Pons (tissue), 1 donor: ENCODE measurements around the gene FBRSL1.
"Not testable (repeated sequence)": the region's sequence is repeated elsewhere in the genome, so short reads cannot be mapped to it uniquely, and the experiment has no call there.

ENCODE experiments used
- DNase-seq: peaks from one replicate; pipeline ENCODE4 v3.0.0-alpha.2; 2016; ENCODE audit warnings: low spot score

FBRSL1 gene

DNA sequence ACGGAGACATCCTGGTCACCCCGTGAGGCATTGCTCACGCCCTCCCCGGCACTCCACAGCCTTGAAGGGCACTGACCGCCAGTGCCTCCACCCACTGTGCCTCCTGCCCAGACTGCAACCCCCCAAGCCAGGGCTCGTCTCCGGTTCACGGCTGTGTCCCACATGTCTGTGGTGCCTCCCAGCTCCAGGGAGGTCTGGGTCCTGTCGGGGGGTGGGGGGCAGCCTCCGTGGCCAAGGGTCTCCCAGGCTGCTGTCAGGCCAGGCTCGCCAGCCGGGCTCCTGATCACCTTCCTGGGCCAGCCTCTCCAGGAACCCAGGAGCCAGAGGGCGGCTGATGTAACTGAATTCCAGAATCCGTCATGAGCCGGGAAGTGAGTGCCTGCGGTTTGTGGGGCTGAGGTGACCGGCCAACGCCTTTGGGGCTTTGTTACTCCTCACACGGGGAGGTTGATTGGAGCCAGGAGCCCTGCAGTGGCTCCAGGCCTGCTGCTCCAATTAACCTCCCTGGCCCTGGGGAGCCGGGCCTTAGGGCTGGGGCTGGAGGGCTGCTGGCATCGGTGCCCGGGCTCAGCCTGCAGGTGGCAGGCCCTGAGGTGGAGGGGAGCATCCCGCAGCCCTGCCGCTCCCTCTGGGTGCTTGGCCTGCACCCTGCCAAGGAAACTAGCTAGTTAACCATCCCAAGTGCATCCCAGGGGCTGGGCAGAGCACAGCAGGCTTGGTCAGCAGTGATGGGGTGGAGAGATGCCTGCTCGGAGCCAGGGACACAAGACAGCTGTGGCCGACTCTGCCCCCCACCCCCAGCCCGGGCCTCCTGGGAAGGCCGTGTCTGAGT lies 36.4 kb upstream of the FBRSL1 start:
- no peak for DNase-seq

DNA sequence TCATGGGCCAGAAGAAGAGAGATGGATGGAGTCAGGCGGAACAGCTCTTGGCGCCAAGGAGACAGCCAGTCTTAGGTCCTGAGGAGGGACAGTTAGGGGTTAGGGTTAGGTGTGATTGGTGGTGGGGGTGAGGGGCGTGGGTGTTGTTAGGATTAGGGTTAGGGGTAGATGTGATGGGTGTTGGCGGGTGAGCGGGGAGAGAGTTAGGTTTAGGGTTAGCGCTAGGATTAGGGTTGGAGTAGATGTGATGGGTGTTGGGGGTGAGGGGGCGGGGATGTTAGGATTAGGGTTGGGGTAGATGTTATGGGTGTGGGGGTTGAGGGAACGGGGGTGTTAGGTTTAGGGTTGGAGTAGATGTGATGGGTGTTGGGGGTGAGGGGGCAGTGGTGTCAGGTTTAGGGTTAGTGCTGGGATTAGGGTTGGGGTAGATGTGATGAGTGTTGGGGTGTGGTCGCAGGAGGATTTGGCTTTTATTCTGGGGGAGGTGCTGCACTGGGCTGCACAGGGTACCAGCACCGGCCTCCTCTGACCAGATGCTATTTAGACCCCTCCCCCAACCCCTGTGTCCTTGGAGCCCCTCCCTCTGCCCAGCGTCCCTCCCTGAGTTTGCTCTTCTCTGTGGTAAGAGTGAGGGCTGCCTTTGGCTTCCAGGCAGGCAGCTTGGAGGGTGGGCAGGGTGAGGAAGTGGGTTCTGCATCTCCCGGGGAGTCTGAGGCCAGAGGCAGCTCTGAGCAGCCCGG lies 35.6 kb upstream of the FBRSL1 start:
- DNase-seq = no peak

DNA sequence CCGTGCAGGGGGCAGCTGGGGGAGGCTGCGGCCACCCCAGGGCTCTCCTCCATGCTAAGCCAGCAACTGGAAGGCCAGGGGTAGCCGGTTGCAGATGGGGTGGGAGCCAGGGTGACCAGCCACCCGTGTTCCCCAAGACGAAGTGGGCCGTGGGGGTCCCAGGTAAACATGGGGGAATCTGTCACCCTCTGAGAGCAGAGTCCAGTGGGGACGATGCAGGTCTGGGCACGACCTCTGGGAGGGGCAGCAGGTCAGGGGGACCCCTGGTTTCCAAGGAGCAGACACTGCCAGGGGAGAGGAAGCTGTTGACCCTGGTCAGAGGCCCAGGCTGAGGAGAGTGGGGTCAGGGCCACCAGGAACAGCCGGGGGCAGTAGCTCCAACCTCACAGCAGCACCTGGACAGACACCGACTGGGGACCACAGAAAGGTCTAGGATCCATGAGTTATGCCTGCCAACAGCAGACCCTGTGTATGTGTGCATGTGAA lies 35.0 kb upstream of the FBRSL1 start:
- DNase-seq = no peak

DNA sequence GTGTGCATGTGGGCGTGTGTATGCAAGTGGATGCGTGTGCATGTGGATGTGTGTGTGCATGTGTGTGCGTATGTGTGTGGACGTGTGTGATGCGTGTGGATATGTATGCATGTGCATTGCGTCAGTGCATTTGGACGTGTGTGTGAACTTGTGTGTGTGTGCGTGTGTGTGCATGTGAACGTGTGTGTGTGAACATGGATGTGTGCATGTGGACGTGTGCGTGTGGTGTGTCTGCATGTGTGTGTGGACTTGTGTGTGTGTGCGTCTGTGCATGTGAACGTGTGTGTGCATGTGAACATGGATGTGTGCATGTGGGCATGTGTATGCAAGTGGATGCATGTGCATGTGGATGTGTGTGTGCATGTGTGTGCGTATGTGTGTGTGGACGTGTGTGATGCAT lies 34.4 kb upstream of the FBRSL1 start:
- no peak for DNase-seq

DNA sequence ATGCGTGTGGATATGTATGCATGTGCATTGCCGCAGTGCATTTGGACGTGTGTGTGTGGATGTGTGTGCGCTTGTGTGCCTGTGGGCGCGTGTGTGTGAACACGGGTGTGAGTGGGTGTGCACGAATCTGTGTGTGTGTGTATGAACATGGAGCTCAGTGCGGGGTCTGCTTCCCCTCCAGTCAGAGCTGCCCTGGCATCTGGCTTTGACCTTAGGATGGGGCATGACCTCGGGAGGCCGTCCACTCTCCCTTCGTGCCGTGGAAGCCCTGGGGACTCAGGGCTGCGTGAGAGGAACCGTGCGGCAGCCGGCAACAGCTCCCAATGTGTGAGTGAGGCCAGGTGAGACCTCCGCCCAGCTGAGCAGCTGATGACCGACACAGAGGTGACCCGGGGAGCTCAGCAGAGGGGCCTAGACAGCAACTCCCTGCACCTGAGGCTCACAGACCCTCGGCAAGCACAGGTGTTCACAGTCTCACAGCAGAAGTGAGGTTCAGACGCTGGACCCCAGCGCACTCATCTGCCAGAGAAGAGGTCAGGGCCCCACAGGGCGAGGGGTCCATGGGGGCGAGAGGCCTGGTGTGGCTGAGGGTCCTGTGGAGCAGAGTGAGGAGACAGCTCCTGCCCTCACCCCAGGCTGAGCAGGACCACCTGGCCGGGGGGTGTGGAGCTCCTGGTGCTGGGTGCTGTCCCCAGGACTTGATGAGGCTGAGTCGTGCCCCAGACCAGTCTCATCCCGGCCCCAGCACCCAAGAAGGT lies 33.6 kb upstream of the FBRSL1 start:
- no peak for DNase-seq

DNA sequence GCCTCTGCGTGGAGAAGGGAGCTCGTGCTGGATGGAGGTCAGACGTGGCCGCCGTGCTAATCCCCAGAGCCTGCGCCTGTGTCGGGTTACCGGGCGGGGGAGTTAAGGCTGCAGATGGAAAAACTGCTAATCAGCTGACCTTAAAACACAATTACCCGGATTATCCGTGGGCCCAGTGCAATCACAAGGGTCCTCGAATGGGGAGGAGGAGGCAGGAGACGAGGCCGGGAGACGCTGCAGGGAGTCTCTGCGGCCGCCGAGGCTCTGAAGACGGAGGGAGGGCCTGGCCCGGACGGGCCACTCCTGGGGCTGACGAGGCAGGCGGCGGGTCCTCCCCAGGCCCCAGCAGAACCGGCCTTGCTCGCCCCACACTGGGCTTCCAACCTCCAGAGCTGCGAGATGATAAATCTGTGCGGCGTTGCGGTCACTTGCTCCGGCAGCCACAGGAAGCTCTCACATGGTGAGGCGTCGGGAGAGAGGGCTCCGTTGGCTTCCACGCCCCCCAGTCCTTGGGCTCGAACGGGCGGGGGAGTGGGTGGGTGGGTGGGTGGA lies 32.9 kb upstream of the FBRSL1 start:
- DNase-seq = no peak

DNA sequence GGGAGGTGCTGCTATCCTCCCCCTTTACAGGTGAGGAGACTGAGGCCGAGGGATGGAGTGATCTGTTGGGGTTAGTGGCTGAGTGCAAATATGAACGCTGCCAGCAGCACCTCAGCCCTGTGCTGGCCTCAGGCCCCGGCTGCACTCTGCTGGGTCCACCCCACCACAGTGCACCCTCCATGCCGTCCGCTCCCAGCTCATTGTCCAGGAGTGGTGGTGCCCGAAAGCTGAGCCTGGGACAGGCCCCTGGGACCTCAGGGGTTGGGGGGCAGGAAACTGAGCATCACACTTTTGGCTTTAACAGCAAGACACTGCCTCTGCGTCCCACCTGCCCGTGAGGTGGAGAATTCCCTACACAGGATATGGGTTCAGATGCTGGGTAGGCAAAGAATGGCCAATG lies 31.5 kb upstream of the FBRSL1 start:
- DNase-seq = no peak

DNA sequence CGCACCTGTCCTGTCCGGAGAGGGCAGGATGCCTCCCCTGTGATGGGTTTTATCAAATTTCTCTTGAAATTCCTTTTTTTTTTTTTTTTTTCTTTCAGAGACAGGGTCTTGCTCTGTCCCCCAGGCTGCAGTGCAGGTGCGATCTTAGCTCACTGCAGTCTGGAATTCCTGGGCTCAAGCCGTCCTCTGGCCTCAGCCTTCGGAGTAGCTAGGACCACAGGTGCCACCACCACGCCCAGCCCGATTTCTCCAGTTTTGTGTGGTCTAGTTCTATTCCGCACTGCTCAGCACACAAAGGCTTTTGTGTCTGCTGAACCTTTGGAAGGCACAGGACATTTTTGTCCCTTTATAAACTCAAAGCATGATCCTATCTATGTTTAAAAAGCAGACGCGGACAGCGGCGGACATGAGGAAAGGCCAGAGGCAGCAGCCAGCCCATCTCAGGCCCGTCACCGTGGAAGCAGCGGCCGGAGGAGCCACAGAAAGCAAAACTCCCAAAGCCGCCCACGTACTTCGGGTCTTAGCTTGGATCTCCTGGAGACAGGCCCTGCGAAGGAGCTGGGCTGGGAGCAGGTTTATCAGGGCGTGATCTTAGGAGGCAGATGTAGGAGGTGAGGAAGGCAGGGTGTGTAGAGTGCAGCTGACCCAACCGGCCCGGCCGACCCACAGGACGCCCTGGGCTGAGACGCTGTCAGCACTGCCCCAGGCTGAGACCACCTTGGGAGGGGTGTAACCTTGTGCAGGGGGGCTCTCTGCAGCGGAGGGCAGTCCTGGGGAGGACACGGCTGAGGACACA lies 30.9 kb upstream of the FBRSL1 start:
- no peak for DNase-seq

DNA sequence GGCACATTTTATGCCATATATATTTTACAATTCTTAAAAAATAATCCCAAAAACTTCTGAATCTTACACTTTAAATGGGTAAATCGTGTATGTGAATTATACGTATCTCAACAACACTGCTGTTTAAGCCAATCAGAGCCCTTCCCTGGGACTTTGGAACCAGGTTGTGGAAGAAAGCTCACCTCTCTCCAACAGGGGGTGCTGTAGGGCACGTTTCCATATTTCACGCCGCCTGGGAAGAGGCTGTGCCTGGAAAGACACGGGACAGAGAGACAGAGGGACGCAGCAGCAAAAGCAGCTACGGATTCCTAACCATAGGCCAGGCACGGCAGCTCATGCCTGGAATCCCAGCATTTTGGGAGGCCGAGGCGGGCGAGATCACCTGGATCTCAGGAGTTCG lies 29.4 kb upstream of the FBRSL1 start:
- no peak for DNase-seq

DNA sequence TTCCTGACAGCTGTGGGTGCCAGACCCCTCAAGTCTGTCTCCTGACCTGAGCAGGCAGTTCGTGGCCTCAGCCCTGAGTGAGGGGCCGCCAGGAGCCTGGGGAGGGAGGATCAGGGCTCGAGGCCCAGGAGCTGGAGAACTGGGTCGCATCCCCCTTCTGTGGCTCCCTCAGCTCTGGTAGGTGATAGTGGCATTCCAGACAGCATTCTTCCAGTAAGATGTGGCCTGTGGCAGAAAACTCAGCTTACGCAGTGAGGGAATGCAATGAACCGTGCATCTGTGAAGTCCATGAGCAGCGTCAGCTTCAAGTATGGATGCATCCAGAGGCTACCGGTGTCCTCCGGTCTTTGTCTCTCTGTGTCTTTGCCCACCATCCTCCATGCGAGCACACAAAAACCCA lies 28.4 kb upstream of the FBRSL1 start:
- DNase-seq = no peak

DNA sequence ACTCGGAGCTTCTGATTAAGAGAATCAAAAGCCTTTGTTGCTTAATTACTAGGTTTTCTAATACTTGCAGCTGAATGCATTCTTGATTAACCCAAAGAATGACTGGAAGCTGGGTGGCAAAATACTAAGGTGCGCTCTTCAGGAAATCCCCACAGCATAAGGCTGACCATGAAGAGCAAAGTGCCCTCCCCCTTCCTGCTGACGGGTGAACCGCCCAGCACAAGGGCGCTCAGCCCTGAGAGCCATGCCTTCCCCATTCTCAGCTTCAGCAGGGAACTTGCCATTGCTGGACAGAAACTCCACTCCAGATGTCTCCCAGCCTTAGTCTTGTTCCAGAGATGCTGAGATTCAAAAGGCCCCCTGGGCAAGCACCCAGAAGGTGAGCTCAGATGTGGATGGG lies 27.2 kb upstream of the FBRSL1 start:
- DNase-seq = no peak

DNA sequence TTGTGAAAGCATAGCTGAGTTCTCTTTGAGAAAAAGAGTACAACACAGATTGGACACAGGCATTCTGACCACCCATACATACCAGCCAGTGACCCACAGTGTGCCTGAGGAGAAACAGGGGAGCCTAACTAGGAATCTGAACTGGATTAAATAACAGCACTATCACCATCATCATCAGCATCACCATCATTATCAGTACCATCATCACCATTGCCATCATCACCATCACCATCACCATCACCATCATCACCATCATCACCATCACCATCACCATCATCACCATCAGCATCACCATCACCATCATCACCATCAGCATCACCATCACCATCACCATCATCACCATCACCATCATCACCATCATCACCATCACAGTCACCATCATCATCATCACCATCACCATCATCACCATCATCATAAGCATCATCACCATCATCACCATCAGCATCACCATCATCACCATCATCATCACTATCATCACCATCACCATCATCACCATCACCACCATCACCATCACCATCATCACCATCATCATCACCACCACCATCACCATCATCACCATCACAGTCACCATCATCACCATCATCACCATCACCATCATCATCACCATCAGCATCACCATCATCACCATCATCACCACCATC lies 26.5 kb upstream of the FBRSL1 start:
- not testable (repeated sequence) for DNase-seq

DNA sequence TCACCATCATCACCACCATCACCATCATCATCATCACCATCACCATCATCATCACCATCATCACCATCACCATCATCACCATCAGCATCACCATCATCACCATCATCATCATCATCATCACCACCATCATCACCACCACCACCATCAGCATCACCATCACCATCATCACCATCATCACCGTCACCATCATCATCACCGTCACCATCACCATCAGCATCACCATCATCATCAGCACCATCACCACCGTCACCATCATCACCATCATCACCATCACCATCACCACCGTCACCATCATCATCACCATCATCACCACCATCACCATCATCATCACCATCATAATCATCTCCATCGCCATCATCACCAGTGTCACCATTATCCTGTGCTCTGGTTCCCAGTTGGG lies 25.6 kb upstream of the FBRSL1 start:
- not testable (repeated sequence) for DNase-seq

DNA sequence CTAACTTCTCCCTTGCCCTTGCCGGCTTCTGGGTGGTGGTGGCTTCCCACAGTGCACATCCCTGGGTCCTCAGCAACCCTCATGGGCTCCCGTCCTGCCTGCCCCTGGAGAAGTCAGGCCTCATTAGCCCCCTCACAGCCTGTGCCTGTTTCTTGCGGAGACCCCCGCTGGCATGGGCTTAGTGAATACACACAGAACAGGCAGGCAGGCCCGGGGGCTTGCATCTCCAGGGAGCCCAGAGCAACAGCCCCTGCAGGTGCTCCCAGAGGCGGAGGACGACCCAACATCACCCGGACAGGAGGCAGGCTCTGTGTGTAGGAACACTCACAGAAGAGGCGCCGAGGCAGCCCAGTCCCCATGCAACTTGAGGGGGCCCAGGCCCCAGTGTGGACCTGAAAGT lies 25.1 kb upstream of the FBRSL1 start:
- DNase-seq = no peak

DNA sequence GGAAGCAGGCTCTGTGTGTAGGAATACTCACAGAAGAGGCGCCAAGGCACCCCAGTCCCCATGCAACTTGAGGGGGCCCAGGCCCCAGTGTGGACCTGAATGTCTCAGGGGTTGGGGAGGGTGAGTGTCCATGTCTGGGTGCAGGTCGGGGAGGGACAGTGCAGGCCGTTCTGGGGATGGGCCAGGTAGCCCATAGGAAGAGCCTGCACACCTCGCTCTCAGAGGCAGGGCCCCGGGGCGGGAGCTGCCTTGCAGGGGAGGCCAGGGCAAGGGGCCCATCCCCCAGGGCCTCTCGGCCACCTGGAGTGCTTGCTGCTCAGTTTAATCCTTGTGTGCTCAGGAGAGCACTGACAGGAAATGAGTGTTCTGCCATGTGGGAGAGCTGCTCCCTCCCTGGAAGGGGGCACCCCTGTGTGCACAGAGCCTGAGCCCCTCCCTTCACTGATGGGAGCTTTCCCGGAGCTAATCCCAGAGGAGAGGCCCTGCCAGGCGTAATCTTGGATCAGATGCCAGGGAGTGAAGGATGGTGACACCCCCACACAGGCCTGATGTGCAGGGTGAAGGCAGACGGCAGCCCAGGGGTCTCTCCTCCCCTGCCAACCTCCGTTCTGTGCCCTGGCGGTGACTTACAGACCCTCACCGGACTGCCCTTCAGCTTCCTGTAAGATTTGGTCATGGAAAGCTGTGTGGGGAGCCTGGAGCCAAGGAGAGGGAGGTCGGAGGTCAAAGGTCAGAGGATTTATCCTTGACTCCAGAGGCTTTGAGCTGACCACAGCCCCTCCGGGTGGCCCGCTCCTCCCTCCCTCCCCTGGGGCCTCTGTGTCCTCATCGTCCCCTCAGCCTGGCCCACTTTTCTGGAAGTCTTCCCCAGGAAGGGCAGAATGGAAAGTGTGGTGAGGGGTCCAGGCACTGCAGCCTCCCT lies 24.4 kb upstream of the FBRSL1 start:
- DNase-seq = no peak

DNA sequence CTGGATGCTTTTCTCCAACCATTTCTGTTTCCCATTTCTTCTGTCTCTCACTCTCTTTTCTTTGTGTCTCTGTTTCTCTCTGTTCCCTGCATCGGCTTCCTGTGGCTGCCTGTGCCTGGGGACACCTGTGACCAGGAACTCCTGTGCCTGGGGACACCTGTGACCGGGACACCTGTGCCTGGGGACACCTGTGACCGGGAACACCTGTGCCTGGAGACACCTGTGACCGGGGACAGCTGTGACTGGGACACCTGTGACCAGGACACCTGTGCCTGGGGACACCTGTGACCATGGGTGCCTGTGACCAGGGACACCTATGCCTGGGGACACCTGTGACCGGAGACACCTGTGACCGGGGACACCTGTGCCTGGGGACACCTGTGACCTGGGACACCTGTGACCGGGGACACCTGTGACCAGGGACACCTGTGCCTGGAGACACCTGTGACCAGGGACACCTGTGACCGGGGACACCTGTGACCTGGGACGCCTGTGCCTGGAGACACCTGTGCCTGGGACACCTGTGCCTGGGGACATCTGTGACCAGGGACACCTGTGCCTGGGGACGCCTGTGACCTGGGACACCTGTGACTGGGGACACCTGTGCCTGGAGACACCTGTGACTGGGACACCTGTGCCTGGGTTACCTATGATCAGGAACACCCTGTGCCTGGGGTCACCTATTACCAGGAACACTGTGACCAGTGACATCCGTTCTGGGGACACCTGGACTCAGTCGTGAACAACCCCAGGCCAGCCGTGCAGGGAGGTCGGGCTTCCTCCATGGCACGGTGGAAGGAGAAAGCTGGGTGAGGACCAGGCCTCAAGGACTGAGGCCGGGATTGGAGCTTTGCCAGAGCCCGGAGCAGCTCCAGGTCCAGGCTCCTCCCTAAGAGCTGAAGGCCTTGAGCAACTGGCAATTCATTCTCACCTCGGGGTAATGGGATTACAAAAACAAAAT lies 23.4 kb upstream of the FBRSL1 start:
- DNase-seq = no peak

DNA sequence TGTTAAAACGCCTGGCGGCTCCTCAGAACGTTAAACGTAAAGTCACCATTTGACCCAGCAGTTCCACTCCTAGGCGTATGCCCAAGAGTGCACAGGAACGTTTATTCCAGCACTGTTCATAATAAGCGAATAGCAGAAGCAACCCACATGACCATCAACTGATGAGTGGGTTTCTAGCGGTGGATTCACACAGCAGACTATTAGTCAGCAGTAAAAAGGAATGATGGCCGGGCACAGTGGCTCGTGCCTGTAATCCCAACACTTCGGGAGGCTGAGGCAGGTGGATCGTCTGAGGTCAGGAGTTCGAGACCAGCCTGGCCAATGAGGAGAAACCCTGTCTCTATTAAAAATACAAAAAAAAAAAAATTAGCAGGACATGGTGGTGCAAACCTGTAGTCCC lies 22.4 kb upstream of the FBRSL1 start:
- no peak for DNase-seq

DNA sequence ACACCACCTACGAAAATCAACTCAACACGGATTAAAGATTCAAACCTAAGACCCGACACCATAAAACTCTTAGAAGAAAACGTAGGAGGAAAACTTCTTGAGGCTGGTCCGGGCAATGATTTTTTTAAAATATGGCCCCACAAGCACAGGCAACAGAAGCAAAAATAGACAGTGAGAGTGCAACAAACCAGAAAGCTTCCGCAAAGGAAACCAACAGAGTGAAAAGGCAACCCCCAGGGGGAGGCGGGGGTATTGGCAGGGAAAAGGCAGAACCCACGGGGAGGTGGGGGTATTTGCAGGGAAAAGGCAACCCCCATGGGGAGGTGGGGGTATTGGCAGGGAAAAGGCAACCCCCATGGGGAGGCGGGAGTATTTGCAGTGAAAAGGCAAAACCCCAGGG lies 20.5 kb upstream of the FBRSL1 start:
- no peak for DNase-seq

DNA sequence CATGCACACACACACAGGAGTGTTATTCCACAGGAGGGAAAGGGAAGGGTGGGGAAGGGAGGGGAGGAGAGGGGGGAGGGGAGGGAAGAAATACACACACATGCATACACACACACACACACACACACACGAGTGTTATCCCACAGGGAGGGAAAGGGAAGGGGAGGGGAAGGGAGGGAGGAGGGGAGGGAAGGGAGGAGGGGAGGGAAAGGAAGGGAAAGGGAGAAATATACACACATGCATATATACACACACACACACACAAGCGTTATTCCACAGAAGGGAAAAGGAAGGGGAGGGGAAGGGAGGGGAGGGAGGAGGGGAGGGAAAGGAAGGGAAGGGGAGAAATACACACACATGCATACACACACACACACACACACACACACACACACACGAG lies 19.6 kb upstream of the FBRSL1 start:
- no peak for DNase-seq
